ENCODE data around the gene CHPF2.

CHPF2 gene

DNA sequence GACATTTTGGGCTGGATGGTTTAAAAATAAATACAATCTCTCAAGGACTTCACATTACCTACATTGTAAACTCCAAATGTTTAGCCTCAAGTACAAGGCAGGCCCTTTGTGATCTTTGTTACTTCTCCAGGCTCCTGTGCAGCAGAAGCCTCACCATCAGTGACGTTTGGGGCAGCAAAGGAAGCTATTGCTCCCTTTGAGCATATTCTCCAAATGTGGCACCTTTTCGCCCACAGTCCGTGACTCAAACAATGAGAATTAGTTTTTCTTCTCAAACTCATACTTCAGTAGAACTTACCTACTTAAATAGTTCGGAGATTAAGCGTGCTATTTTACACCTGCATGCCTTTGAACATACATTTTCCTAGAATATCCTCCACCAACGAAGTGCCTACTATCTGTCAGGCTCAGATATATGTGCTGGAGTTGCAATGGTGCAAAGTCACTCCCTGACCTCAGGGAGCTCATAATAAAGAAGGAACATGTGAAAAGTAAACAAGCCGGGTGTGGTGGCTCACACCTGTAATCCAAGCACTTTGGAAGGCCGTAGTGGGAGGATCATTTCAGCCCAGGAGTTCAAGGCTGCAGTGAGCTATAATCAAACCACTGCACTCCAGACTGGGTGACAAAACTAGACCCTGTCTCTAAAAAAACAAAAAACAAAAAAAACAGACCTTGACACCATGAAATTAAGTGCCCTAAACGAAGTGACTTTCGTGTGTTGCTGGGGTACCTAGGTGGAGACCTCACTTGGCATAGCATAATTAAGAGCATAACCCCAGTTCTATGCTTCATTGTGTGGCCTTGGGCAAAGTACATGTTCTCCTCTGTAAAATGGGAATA is 4.0 kb upstream of the CHPF2 start:
- ATAC-seq (replicated peaks; ENCODE audit: extremely low read depth, poor library complexity, severe bottlenecking): no peak
- Mint-ChIP-seq H3K4me1 (peaks cover 50% of the 10 kb centered on the region), H3K9me3 (no peaks in the 10 kb centered on the region)

GRCh38 chr7:151229249-151229648 is 3.0 kb upstream of the CHPF2 start:
- H3K9me3 Mint-ChIP-seq: no peaks in the 10 kb centered on the region
- ATAC-seq (replicated peaks; ENCODE audit: extremely low read depth, poor library complexity, severe bottlenecking): no peak
- H3K27ac Mint-ChIP-seq (ENCODE audit: low read depth): no peak overlapping the region
- peaks cover 57% of the 10 kb centered on the region for H3K4me1 Mint-ChIP-seq
- H3K27me3 Mint-ChIP-seq: no peaks in the 10 kb centered on the region
- H3K4me3 Mint-ChIP-seq: no peak overlapping the region
- H3K36me3 Mint-ChIP-seq (ENCODE audit: insufficient read depth): peaks cover 21% of the 10 kb centered on the region
- no peak for DNase-seq (ENCODE audit: low spot score in 2 of 2)

More for the DNA sequence above, 4.0 kb upstream of the CHPF2 start:
- Mint-ChIP-seq H3K4me3 (peak overlapping the region; percentile 98), H3K36me3 (ENCODE audit: insufficient read depth) (peaks cover 21% of the 10 kb centered on the region), H3K27ac (ENCODE audit: low read depth) (no peak overlapping the region), H3K27me3 (no peaks in the 10 kb centered on the region)
- DNase-seq (ENCODE audit: low spot score in 2 of 2): no peak

- no peak for ATAC-seq (replicated peaks; ENCODE audit: extremely low read depth, poor library complexity, severe bottlenecking)
Measured at GRCh38 chr7:151231080-151231479, 1.2 kb upstream of the CHPF2 start.

GRCh38 chr7:151232917-151233701 is 826 bp downstream of the CHPF2 start:
- no peaks in the 10 kb centered on the region for H3K27me3 Mint-ChIP-seq

More at GRCh38 chr7:151231080-151231479, 1.2 kb upstream of the CHPF2 start:
- Mint-ChIP-seq H3K4me3 (peak overlapping the region; percentile 100), H3K9me3 (no peaks in the 10 kb centered on the region), H3K36me3 (ENCODE audit: insufficient read depth) (peaks cover 21% of the 10 kb centered on the region), H3K4me1 (peaks cover 42% of the 10 kb centered on the region), H3K27ac (ENCODE audit: low read depth) (no peak overlapping the region), H3K27me3 (no peaks in the 10 kb centered on the region)
- DNase-seq (ENCODE audit: low spot score in 2 of 2): no peak

GRCh38 chr7:151233804-151234203 is 1.5 kb downstream of the CHPF2 start:
- Mint-ChIP-seq H3K27ac (ENCODE audit: low read depth) (peak overlapping the region; percentile 98), H3K9me3 (no peaks in the 10 kb centered on the region), H3K4me3 (peak overlapping the region; percentile 100), H3K4me1 (peaks cover 28% of the 10 kb centered on the region), H3K27me3 (no peaks in the 10 kb centered on the region), H3K36me3 (ENCODE audit: insufficient read depth) (peaks cover 20% of the 10 kb centered on the region)
- DNase-seq (ENCODE audit: low spot score in 2 of 2) (no peak), ATAC-seq (replicated peaks; ENCODE audit: extremely low read depth, poor library complexity, severe bottlenecking) (no peak)

More at GRCh38 chr7:151232917-151233701, 826 bp downstream of the CHPF2 start:
- ATAC-seq (replicated peaks; ENCODE audit: extremely low read depth, poor library complexity, severe bottlenecking) (peak; percentile 80), DNase-seq (ENCODE audit: low spot score in 2 of 2) (peak in 1 of 2 donors; percentile 47)
- peak overlapping the region; percentile 98 for H3K27ac Mint-ChIP-seq (ENCODE audit: low read depth)
- H3K4me3 Mint-ChIP-seq: peak overlapping the region; percentile 100
- H3K4me1 Mint-ChIP-seq: peaks cover 28% of the 10 kb centered on the region
- H3K9me3 Mint-ChIP-seq: no peaks in the 10 kb centered on the region
- peaks cover 20% of the 10 kb centered on the region for H3K36me3 Mint-ChIP-seq (ENCODE audit: insufficient read depth)

- H3K27me3 Mint-ChIP-seq: no peaks in the 10 kb centered on the region
- peaks cover 26% of the 10 kb centered on the region for H3K36me3 Mint-ChIP-seq (ENCODE audit: insufficient read depth)
- H3K4me3 Mint-ChIP-seq: no peak overlapping the region
- ATAC-seq (replicated peaks; ENCODE audit: extremely low read depth, poor library complexity, severe bottlenecking): no peak
- H3K9me3 Mint-ChIP-seq: no peaks in the 10 kb centered on the region
- H3K4me1 Mint-ChIP-seq: peaks cover 28% of the 10 kb centered on the region
- DNase-seq (ENCODE audit: low spot score in 2 of 2): no peak
- H3K27ac Mint-ChIP-seq (ENCODE audit: low read depth): no peak overlapping the region
Measured at GRCh38 chr7:151235091-151235787, 3.0 kb downstream of the CHPF2 start.

DNA sequence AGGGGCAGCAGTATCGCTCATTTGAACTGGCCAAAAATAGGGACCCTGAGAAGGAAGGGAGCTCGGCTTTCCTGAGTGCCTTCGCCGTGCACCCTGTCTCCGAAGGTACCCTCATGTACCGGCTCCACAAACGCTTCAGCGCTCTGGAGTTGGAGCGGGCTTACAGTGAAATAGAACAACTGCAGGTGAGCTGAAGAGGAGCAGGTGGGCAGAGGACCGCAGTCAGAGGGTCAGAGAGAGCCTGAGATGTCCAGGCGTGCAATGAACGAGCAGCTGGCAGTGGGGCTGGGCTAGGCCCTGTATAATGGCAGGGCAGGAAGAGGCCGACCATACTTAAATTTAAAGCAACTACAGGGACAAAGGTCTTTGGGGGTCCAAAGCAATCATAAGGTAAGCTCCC is 4.1 kb downstream of the CHPF2 start:
- no peak overlapping the region for H3K4me3 Mint-ChIP-seq
- peaks cover 28% of the 10 kb centered on the region for H3K36me3 Mint-ChIP-seq (ENCODE audit: insufficient read depth)
- DNase-seq (ENCODE audit: low spot score in 2 of 2) (no peak), ATAC-seq (replicated peaks; ENCODE audit: extremely low read depth, poor library complexity, severe bottlenecking) (no peak)
- no peaks in the 10 kb centered on the region for H3K27me3 Mint-ChIP-seq
- H3K27ac Mint-ChIP-seq (ENCODE audit: low read depth): no peak overlapping the region
- no peaks in the 10 kb centered on the region for H3K9me3 Mint-ChIP-seq
- peaks cover 28% of the 10 kb centered on the region for H3K4me1 Mint-ChIP-seq

DNA sequence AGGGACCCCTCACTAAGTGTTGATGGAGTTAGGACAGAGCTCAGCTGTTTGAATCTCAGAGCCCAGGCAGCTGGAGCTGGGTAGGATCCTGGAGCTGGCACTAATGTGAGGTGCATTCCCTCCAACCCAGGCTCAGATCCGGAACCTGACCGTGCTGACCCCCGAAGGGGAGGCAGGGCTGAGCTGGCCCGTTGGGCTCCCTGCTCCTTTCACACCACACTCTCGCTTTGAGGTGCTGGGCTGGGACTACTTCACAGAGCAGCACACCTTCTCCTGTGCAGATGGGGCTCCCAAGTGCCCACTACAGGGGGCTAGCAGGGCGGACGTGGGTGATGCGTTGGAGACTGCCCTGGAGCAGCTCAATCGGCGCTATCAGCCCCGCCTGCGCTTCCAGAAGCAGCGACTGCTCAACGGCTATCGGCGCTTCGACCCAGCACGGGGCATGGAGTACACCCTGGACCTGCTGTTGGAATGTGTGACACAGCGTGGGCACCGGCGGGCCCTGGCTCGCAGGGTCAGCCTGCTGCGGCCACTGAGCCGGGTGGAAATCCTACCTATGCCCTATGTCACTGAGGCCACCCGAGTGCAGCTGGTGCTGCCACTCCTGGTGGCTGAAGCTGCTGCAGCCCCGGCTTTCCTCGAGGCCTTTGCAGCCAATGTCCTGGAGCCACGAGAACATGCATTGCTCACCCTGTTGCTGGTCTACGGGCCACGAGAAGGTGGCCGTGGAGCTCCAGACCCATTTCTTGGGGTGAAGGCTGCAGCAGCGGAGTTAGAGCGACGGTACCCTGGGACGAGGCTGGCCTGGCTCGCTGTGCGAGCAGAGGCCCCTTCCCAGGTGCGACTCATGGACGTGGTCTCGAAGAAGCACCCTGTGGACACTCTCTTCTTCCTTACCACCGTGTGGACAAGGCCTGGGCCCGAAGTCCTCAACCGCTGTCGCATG is 5.2 kb downstream of the CHPF2 start:
- no peak for DNase-seq (ENCODE audit: low spot score in 2 of 2)
- no peaks in the 10 kb centered on the region for H3K9me3 Mint-ChIP-seq
- H3K27ac Mint-ChIP-seq (ENCODE audit: low read depth): no peak overlapping the region
- ATAC-seq (replicated peaks; ENCODE audit: extremely low read depth, poor library complexity, severe bottlenecking): no peak
- H3K4me1 Mint-ChIP-seq: peaks cover 18% of the 10 kb centered on the region
- H3K27me3 Mint-ChIP-seq: no peaks in the 10 kb centered on the region
- H3K36me3 Mint-ChIP-seq (ENCODE audit: insufficient read depth): peaks cover 24% of the 10 kb centered on the region
- no peak overlapping the region for H3K4me3 Mint-ChIP-seq

DNA sequence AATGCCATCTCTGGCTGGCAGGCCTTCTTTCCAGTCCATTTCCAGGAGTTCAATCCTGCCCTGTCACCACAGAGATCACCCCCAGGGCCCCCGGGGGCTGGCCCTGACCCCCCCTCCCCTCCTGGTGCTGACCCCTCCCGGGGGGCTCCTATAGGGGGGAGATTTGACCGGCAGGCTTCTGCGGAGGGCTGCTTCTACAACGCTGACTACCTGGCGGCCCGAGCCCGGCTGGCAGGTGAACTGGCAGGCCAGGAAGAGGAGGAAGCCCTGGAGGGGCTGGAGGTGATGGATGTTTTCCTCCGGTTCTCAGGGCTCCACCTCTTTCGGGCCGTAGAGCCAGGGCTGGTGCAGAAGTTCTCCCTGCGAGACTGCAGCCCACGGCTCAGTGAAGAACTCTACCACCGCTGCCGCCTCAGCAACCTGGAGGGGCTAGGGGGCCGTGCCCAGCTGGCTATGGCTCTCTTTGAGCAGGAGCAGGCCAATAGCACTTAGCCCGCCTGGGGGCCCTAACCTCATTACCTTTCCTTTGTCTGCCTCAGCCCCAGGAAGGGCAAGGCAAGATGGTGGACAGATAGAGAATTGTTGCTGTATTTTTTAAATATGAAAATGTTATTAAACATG is 6.0 kb downstream of the CHPF2 start:
- no peak overlapping the region for H3K4me3 Mint-ChIP-seq
- H3K4me1 Mint-ChIP-seq: peaks cover 17% of the 10 kb centered on the region
- DNase-seq (ENCODE audit: low spot score in 2 of 2) (no peak), ATAC-seq (replicated peaks; ENCODE audit: extremely low read depth, poor library complexity, severe bottlenecking) (no peak)
- H3K27ac Mint-ChIP-seq (ENCODE audit: low read depth): no peak overlapping the region
- no peaks in the 10 kb centered on the region for H3K9me3 Mint-ChIP-seq
- no peaks in the 10 kb centered on the region for H3K27me3 Mint-ChIP-seq
- peaks cover 19% of the 10 kb centered on the region for H3K36me3 Mint-ChIP-seq (ENCODE audit: insufficient read depth)

GRCh38 chr7:151238924-151239836 is 6.9 kb downstream of the CHPF2 start:
- Mint-ChIP-seq H3K4me1 (peaks cover 17% of the 10 kb centered on the region), H3K27me3 (no peaks in the 10 kb centered on the region), H3K27ac (ENCODE audit: low read depth) (no peak overlapping the region), H3K9me3 (no peaks in the 10 kb centered on the region), H3K36me3 (ENCODE audit: insufficient read depth) (peaks cover 21% of the 10 kb centered on the region), H3K4me3 (no peak overlapping the region)
- no peak for ATAC-seq (replicated peaks; ENCODE audit: extremely low read depth, poor library complexity, severe bottlenecking)
- no peak for DNase-seq (ENCODE audit: low spot score in 2 of 2)
